Uterus (tissue), 2 donors: ENCODE data around the gene MTURN.

Experiments
- CTCF ChIP-seq, 4 experiments: fragments of 200-600 bp in 2 of 4; fragments of 450-650 bp in 2 of 4; sonication (generic) in 2 of 4; IDR thresholded peaks; one replicate each; pipeline ENCODE4 v1.5.1; 2016 to 2019; ENCODE audit warnings: antibody characterized with exemption in 4 of 4, mild to moderate bottlenecking in 2 of 4, moderate library complexity in 1 of 4
- POLR2A ChIP-seq, 2 donors: fragments of 450-650 bp; IDR thresholded peaks; one replicate each; pipeline ENCODE4 v1.6.1; 2016; ENCODE audit warnings: antibody characterized with exemption in 2 of 2, mild to moderate bottlenecking in 1 of 2, moderate library complexity in 1 of 2

GRCh38 chr7:30140456-30140855 is 5.7 kb downstream of the MTURN start:
- no peak for TF ChIP-seq CTCF (IDR thresholded peaks at IDR 0.05)
- TF ChIP-seq POLR2A (IDR thresholded peaks at IDR 0.05): no peak
